GM18517 (cell line): Measurements from ENCODE around the gene SH3GL1.
A peak's percentile ranks its signal among the peaks of the same experiment; 100 is the strongest.

Source experiments
- ATAC-seq: cut with Tn5 transposase; IDR thresholded peaks from one replicate; pipeline ENCODE4 v1.9.1; 2021; ENCODE audit warnings: mild to moderate bottlenecking, moderate library complexity; ENCODE audit not compliant: unreplicated experiment

Gene SH3GL1

DNA sequence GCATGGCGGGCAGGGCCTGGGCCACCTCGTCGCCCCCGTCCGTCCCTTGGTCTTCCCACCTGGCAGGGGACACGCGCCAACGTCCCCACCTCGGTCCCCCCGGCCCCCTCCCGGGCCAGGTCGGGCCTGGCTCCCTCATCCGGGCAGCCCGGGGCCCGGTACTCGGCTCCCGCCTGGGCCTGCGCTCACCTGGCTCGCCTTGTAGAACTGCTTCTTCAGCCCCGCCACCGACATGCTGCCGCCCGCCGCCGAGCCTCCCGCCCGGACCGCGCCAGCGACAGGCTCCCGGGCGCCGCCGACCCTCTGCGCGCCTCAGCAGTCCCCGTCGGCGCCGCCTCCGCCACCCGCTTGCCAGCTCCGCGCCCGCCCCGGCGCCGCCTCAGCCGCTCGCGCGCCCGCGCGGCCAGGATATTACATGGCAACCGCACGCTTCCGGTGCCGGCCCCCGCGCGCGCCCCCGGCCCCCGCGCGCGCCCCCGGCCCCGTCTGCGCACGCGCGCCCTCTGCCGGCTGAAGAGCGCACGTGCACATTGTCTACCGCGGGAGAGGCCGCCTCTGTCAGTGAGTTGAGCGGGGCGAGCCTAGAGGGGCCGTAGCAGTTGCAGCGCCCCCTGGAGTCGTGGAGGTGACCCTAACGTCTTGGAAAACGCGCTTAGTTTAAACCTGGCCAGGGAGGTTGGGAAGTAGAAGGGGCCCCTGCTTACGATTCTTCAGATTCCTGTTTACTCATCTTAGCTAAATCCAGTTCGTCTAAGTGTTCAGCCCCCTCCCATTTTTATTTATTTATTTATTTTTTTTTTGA lies at the start of gene SH3GL1:
Gene SH3GL1 (minus strand): TSS at position 413 of the 802 bp plus-strand sequence. CDS start 179 bp downstream, at position 234.
- peak; percentile 59 for ATAC-seq

- ATAC-seq = no peak
Measured at GRCh38 chr19:4449639-4450028, 49.3 kb upstream of the SH3GL1 start.

DNA sequence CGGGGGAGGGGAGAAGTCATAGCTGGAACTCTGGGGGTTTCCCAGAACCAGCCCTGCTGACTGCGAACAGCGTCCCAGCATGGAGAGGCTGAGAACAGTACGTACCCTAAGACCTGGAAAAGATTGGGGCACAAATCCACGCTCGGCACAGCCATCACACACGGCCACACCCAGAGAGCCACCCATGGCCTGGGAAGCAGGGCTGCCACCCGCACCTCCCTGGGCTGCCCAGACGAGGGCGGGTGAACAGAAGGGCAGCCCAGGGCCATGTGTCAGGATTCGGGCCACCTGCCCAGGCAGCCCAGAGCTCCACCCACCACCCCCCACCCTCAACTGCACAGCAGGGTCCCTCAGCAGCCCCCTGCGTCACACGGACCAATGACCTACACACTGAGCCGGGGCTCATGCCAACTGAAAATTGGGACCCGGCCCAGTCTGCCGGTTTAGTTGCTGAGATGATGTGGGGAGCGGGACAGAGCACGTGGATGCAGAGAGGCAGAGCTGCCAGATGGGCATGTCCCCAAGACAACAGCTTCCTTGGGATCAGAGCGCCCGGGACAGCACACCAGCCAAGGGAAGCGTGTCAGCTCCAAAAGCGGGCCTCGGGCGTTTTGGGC lies 48.8 kb upstream of the SH3GL1 start:
- ATAC-seq = no peak

- no peak for ATAC-seq
Measured at GRCh38 chr19:4448147-4448985, 48.0 kb upstream of the SH3GL1 start.

DNA sequence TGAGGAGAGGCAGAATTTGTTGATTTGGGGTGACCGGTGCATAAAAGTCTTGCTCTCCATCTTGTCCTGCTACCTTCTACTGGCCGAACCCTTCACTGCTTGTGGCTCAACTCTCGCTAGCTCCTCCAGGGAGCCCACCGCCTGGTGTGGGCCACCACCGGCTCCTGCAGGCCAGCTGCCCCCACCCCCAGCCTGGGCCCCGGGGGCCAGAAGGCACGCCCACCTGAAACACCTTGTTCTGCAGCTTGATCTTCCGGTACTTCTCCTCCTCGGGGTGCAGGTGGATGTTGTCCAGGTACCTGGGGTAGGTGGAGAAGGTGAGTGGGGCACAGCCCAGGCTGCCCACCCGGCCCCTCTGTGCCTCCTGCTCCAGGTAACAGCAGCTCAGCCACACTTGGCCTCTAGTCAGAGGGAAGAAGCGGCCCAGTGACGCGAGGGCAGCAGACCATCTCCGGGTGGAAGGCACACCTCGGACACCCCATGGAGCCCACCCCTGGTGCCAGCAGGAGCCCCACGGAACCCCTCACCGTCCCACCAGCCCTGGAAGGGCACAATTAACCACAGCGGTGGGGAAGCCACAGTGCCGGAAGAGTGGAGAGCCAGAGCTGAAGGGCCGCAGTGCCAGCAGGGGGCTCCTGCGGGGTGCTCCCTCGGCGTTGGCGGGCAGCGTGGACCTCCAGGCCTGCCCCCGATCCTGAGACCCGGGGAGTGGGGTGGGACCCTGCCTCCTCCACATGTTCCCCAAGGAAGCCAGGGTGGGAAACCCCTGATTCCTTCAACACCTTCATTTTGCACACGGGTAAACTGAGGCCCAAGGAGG lies 47.2 kb upstream of the SH3GL1 start:
- no peak for ATAC-seq

DNA sequence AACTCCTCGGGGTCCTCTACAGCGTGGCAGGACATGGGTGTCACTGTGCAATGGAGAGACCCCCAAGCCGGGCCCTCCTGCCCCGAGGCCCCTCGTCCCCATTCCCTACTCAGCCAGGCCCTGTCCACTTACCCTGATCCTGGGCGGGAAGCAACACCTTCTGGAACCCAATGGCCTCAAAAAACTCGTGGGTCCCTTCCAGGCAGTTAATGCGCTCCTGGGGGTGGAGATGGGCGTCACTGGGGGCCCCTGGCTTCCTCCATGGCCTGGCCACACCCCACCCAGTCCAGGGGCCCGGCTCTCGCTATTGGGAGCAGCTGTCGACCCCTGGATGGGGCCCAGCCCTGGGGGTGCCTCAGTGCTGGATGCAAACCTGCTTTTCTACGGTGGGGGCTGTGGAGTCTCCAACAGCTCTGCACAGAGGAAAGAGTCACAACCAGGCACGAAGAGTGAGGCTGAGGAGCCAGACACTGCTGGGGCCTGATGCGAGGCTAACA lies 46.4 kb upstream of the SH3GL1 start:
- no peak for ATAC-seq

GRCh38 chr19:4445963-4446703 lies 45.8 kb upstream of the SH3GL1 start:
- no peak for ATAC-seq

- no peak for ATAC-seq
Measured at GRCh38 chr19:4444765-4445741, 44.7 kb upstream of the SH3GL1 start.

- ATAC-seq = no peak
Measured at GRCh38 chr19:4443966-4444764, 43.8 kb upstream of the SH3GL1 start.

DNA sequence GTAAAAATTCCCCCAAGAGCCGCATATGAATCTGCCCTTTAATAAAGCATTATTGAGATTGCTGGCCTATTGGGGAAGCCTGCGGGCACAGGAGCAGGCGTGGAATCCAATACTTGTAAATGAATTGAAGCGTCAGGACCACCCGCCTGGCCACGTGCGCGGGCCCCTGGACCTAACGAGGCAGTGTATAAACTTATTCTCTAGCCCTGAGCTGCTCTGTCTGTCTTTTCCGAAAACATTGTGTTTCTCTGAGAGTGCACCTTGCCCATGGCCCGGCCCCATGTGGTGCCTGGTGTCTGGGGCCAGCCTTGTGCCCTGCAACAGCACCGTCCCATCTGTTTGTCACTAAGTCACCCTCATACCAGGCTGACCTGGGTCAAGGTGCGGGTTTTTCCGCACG lies 42.8 kb upstream of the SH3GL1 start:
- no peak for ATAC-seq

DNA sequence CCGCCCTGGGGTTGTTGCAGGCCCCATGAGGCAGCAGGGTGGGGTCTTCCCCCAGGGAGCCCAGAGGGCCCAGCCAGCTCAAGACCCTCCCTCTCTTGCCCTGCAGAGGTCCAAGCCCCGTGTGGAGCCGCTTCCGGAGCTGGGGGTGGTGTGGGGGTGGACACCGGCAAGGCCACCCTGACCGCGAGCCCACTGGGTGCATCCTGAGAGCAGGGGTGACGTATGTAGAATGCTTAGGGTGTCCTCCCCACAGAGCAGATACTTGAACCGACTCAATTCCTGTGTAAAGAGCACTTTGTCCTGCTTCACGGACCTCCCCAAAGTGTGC lies 42.4 kb upstream of the SH3GL1 start:
- ATAC-seq = no peak

DNA sequence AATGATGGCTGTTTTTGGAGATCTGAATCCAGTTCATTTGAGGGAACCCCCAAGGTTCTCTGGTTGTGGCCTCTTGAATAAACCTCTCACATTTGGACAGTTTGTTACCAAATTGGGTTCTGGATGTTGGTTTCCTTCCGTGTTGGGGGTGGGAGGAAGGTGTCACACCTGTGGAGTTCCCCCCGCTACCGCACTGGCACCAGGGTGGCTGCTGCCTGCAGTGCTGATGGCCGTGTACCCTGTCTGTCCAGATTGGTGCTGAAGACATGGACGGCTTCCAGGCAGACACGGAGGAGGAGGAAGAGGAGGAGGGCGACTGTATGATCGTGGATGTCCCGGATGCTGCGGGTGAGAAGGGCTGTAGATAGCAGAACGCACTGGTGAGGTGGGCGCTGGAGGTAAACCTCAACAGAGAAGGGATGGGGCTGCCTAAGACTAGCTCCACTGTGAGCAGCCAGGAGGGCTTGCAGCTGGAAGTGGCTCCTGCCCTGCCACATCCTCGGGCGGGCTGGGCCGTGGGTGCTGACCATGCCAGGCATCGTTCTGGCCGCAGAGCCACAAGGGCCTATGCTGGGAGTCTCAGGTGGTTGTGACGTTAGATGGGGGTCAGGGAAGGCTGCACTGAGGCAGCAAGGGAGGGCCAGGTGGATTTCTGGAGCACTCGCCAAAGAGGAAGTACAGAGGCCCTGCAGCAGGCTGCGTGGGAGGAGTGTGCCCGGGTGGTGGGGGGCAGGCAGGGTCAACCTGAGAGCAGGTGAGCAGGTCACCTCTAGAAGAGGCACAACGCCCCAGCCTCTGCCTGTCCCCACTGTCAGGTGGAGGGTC lies 41.9 kb upstream of the SH3GL1 start:
- ATAC-seq = no peak

GRCh38 chr19:4439243-4439642 lies 38.9 kb upstream of the SH3GL1 start:
- no peak for ATAC-seq

- ATAC-seq = no peak
Measured at GRCh38 chr19:4437103-4437502, 36.8 kb upstream of the SH3GL1 start.

DNA sequence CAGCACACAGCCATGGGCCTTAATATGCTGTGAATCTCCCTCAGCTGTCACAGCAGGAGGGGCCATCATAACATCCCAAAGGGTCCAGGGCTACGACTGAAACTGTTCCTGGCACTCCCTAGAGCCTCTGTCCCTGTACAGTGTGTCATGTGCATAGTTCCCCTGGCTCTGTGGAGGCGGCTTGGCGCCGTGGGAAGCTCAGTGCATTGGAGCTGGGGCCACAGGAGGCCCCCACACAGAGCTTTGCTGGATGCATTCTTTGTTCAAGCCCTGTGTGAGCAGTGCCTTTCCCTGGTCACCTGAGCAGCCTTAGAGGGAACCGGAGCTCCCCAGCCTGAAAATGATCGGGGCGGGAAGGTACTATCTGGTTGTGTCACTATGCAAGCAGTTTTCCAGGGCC lies 35.9 kb upstream of the SH3GL1 start:
- ATAC-seq = no peak

DNA sequence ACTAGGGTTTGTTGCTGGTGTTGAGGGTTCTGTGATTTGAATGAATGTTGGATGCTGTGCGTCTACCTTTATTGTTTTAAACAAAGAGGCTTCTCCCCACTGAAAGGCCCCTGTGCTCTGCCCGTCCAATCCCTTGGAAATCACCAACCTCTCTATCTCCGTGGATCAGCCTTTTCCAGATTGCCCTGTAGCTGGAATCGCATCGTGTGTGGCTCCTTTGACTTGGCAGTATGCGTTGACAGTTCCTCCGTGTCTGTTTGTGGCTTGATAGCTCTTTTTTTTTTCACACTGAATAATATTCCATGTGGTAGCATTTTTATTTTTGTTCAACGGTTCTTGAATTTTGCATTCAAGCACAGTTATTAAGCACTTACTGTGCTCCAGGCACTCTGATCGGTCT lies 34.0 kb upstream of the SH3GL1 start:
- no peak for ATAC-seq

DNA sequence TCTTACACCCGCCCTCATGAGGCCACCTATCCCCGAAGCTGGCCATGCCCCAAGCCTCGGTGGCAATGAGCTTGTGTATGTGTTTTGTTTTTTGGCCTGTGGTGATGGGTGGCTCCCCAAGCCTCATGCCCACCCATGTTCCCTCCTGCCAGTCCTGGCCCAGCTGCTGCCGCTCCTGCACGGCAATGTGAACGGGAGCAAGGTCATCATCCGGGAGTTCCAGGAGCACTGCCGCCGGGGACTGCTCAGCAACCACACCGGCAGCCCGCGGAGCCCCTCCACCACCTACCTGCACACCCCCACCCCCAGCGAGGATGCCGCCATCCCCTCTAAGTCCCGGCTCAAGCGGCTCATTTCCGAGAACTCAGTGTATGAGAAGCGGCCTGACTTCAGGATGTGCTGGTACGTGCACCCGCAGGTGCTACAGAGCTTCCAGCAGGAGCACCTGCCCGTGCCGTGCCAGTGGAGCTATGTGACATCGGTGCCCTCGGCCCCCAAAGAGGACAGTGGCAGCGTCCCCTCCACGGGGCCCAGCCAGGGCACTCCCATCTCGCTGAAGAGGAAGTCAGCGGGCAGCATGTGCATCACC lies 32.7 kb upstream of the SH3GL1 start:
- no peak for ATAC-seq
